GM12865 (cell line): ENCODE data around the gene HELQ.
"Not testable (repeated sequence)": the region's sequence is repeated elsewhere in the genome, so short reads cannot be mapped to it uniquely, and the experiment has no call there.

Source experiments
- DNase-seq: peaks from one replicate; pipeline ENCODE4 v3.0.0; 2010; ENCODE audit warnings: low read depth
- H3K4me3 ChIP-seq: 2 replicates; pipeline ENCODE4 v1.5.1; 2011; ENCODE audit warnings: mild to moderate bottlenecking, low read depth, low read length, control low read depth
- TF ChIP-seq, protein P1 (sequence below): IDR thresholded peaks from 2 replicates; pipeline ENCODE4 v1.5.1; 2011; ENCODE audit warnings: low read length, control low read depth, low read depth, inconsistent platforms; ENCODE audit not compliant: insufficient read depth; ENCODE audit errors: missing control alignments

Gene HELQ

DNA sequence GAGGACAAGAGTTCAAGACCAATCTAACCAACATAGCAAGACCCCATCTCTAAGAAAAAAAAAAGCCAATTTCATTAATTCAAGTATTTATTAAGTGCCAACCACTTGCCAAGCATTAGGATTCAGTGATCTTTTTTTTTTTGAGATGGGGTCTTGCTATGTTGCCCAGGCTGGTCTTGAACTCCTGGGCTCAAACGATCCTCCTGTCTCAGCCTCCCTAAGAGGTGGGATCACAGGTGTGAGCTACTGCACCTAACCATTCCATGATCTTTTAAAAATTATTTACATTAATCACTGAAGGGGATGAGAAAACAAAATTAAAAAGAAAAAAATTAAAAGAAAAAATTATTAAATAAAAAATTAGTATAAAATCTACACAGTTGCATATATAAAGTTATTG is 24.4 kb downstream of the HELQ start:
- no peak overlapping the region for H3K4me3 ChIP-seq
- TF ChIP-seq, protein P1, sequence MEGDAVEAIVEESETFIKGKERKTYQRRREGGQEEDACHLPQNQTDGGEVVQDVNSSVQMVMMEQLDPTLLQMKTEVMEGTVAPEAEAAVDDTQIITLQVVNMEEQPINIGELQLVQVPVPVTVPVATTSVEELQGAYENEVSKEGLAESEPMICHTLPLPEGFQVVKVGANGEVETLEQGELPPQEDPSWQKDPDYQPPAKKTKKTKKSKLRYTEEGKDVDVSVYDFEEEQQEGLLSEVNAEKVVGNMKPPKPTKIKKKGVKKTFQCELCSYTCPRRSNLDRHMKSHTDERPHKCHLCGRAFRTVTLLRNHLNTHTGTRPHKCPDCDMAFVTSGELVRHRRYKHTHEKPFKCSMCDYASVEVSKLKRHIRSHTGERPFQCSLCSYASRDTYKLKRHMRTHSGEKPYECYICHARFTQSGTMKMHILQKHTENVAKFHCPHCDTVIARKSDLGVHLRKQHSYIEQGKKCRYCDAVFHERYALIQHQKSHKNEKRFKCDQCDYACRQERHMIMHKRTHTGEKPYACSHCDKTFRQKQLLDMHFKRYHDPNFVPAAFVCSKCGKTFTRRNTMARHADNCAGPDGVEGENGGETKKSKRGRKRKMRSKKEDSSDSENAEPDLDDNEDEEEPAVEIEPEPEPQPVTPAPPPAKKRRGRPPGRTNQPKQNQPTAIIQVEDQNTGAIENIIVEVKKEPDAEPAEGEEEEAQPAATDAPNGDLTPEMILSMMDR = no peak
- DNase-seq = no peak

DNA sequence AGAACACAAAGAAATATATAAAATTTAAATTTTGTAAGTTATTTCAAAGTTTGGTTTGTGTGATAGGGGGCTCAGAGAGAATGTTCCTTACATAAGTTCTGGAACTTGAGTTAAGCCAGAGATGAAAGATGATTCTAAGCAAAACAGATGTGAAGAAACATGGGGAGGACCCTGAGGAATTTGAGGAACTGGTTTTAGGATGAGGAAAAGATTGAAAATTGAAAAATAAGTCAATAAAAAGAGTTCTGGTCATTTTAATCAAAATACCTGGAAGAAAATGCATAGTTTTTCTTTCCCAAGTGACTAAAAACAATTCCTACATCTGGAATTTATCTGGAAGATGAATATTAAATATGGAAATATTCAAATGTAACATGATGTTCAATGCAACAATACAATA is 37.4 kb downstream of the HELQ start:
- no peak overlapping the region for H3K4me3 ChIP-seq
- TF ChIP-seq, protein P1 = no peak
- DNase-seq = no peak

DNA sequence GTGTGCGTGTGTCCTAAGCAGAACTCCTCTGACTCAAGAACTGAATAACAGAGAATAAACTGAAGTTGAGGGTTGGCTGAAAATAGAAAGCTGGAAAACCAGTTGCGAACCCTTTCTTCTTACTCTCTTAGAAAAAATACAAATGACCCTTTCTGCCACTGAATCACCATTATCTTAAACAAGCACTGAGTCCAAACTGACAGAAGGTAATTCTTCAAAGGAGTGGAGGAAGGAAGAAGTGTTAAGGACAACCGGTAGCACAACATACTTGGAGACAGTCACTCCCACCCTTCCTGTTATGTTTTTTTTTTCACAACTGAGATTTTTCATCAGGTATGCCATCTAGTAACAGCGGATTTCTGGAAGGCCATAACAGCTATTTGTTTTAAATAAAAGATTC is 38.1 kb downstream of the HELQ start:
- no peak overlapping the region for H3K4me3 ChIP-seq
- no peak for DNase-seq
- TF ChIP-seq, protein P1 = no peak

DNA sequence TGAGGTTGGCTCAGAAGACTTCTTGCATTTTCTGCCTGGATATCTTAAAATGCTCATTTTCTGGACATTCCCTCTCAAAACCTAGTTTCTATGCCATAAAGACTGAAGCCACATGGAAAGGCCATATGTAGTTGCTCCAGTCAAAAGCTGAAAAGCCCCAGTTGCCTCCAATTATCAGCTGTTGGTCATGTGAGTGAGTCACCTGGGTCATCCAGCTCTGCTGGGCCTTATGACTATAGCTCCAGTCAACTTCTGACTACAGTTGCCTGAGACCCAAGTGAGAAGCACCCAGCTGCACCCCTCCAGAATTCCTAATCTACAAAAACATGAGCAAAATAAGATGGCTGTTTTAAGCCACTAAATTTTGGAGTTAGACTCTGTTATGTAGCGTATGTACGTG is 41.9 kb downstream of the HELQ start:
- no peak for DNase-seq
- TF ChIP-seq, protein P1 = no peak

DNA sequence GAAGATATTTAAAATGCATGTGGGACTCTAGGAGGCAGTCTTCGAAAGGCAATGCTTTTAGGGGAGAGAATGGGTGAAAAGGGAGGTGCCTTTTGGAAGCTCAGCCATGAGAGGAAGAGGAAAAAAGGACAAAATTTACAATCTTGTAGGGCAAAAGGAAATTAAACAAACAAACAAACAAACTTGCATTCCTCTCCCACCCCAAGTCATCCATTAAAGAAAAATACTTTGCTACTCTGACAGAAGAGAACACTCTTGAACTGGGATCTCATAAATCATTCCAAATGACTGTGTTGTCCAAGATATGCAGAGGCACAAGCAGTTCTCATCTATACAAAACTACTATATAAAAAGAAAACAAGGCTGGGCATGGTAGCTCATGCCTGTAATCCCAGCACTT is 46.7 kb downstream of the HELQ start:
- TF ChIP-seq, protein P1 = no peak
- no peak overlapping the region for H3K4me3 ChIP-seq

More for the DNA sequence above, 41.9 kb downstream of the HELQ start:
- no peak overlapping the region for H3K4me3 ChIP-seq

DNA sequence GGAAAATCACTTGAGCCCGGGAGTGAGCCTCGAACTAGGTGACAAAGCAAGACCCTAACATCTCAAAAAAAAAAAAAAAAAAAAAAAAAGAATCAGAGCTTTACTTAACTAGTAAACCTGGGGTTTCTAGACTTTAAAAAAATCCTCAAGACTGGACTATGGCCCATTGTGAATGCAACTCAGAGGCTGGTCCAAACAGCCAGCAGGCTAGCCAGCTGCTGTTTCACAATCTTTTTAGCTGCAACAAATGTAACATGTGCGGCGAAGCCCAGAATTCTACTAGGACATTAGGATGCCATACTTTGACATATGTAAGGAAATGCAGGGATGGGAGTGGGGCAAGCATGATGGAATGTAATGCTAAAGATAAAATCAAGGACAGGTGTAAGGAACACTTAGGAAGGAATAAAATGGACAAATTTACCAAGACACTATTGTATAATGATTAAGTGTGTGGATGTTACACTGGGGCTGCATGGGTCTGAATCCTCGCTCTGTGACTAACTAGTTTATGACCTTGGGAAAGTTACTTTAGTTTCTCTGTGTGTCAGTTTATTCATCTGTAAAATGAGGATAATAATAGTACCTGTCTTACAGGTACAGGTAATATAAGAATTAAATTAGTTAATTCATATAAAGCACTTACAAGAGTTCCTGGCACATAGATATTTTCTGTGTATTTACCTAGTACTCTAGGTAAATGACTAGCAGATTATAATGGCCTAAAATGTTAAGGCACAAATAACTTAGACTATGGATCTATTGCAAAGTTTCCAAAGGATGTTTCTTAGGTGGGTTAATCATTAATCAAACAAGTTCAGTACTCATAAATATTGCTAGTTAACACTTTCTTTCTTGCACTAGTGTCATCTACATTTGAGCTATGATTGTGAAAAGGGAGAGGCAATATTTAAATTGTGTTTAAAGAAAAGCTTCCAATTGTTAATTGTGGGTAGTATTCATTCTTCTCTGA is 49.5 kb downstream of the HELQ start:
- TF ChIP-seq, protein P1 = no peak
- no peak for DNase-seq
- no peak overlapping the region for H3K4me3 ChIP-seq

More for the DNA sequence above, 46.7 kb downstream of the HELQ start:
- DNase-seq = no peak

DNA sequence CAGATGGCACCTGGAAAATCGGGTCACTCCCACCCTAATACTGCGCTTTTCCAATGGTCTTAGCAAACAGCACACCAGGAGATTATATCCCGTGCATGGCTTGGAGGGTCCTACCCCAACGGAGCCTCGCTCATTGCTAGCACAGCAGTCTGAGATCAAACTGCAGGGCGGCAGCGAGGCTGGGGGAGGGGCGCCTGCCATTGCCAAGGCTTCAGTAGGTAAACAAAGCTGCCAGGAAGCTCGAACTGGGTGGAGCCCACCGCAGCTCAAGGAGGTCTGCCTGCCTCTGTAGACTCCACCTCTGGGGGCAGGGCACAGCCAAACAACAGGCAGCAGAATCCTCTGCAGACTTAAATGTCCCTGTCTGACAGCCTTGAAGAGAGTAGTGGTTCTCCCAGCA is 57.5 kb downstream of the HELQ start:
- not testable (repeated sequence) for H3K4me3 ChIP-seq, DNase-seq
